Gastroesophageal sphincter (tissue), 4 donors: Measurements from ENCODE around the gene ERH. TPM values are rescaled to one million over a fixed set of nuclear protein-coding genes. Genes with fewer than 3 reads are reported as not detected.
A peak's percentile ranks its signal among the peaks of the same experiment; 100 is the strongest.

Source experiments
- ATAC-seq: fragments of 150-250 bp; one replicate; pipeline ENCODE4 v1.9.1; 2016; ENCODE audit warnings: mild to moderate bottlenecking, moderate library complexity
- H3K27ac ChIP-seq, 4 donors: fragments of 200-600 bp; sonication (generic) in 3 of 4; 1 replicate in 3 of 4; 2 replicates in 1 of 4; pipeline ENCODE4 v1.5.1; 2016 to 2019
- H3K27me3 ChIP-seq: fragments of 200-600 bp; sonication (generic); one replicate; pipeline ENCODE4 v1.5.1; 2019
- H3K36me3 ChIP-seq, 2 donors: fragments of 200-600 bp; sonication (generic); one replicate each; pipeline ENCODE4 v1.5.1; 2019; ENCODE audit warnings: control low read depth in 1 of 2
- H3K4me1 ChIP-seq, 3 donors: fragments of 200-600 bp; sonication (generic); 1 replicate in 2 of 3; 2 replicates in 1 of 3; pipeline ENCODE4 v1.5.1; 2016 to 2019; ENCODE audit warnings: control low read depth in 2 of 3
- H3K4me3 ChIP-seq, 2 donors: fragments of 200-600 bp; sonication (generic); one replicate each; pipeline ENCODE4 v1.5.1; 2019; ENCODE audit warnings: mild to moderate bottlenecking in 1 of 2, moderate library complexity in 1 of 2
- H3K9me3 ChIP-seq, 3 donors: fragments of 200-600 bp; sonication (generic); one replicate each; pipeline ENCODE4 v1.5.1; 2017 to 2019; ENCODE audit warnings: control low read depth in 2 of 3
- EP300 ChIP-seq: sonication (generic); formaldehyde crosslinking; IDR thresholded peaks from one replicate; pipeline ENCODE4 v1.6.1; 2017; ENCODE audit warnings: antibody characterized with exemption, mild to moderate bottlenecking
- POLR2A ChIP-seq, 2 donors: fragments of 450-650 bp; IDR thresholded peaks; one replicate each; pipeline ENCODE4 v1.6.1; 2017; ENCODE audit warnings: antibody characterized with exemption in 2 of 2, mild to moderate bottlenecking in 2 of 2, moderate library complexity in 1 of 2
- POLR2AphosphoS5 ChIP-seq: sonication (generic); formaldehyde crosslinking; IDR thresholded peaks from one replicate; pipeline ENCODE4 v1.6.1; 2017; ENCODE audit warnings: antibody characterized with exemption
- WGBS, 2 donors: methylation state at CpG; one replicate each; pipeline ENCODE4 v1.1.5; 2018; ENCODE audit warnings: low coverage in 1 of 2; 5-methylcytosine and 5-hydroxymethylcytosine counted together
- total RNA-seq, 4 donors: library from RNA; depleted of rRNA; stranded (reverse); fragments of >200 nt; gene quantifications; one replicate each; pipeline ENCODE4 v1.1.0, GENCODE V29; 2016
- TF ChIP-seq, protein P1 (sequence below), 4 experiments: fragments of 200-600 bp in 2 of 4; fragments of 450-650 bp in 2 of 4; sonication (generic) in 1 of 4; IDR thresholded peaks; one replicate each; pipeline ENCODE4 v1.5.1; 2017 to 2019; ENCODE audit warnings: antibody characterized with exemption in 4 of 4, mild to moderate bottlenecking in 2 of 4, moderate library complexity in 2 of 4

The ERH gene
- total RNA-seq, 4 donors from 2014 or later: 70.2 to 89.8 (median 86.2) TPM

DNA sequence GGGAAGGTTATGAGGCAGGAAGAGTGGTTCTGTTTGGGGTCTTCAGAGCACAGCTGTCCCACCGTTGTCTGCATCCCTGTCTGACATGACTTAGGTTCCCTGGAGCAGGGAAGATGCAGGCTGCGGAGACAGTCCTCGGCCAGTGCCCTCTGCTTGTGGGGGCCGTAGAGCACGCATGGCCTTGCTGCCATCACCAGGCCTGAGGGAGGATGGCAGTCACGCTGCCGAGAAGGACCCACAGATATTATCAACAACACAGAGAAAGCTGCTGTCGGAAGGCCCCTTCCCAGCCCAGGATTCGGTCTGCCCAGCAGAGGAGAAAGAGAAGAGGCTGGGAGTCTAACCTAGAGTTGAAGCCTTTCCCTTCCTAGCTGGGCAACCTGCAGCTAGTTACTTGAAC lies 35.0 kb downstream of the ERH start:
- Histone ChIP-seq H3K36me3 (no peaks in the 10 kb centered on the region), H3K4me1 (no peaks in the 10 kb centered on the region), H3K27me3 (no peaks in the 10 kb centered on the region), H3K4me3 (no peak overlapping the region), H3K9me3 (no peaks in the 10 kb centered on the region), H3K27ac (no peak overlapping the region)
- WGBS, 2 donors: 20 to 25% methylated on average over 1 to 2 of the region's 9 CpGs
- ATAC-seq: no peak
- TF ChIP-seq, protein P1, sequence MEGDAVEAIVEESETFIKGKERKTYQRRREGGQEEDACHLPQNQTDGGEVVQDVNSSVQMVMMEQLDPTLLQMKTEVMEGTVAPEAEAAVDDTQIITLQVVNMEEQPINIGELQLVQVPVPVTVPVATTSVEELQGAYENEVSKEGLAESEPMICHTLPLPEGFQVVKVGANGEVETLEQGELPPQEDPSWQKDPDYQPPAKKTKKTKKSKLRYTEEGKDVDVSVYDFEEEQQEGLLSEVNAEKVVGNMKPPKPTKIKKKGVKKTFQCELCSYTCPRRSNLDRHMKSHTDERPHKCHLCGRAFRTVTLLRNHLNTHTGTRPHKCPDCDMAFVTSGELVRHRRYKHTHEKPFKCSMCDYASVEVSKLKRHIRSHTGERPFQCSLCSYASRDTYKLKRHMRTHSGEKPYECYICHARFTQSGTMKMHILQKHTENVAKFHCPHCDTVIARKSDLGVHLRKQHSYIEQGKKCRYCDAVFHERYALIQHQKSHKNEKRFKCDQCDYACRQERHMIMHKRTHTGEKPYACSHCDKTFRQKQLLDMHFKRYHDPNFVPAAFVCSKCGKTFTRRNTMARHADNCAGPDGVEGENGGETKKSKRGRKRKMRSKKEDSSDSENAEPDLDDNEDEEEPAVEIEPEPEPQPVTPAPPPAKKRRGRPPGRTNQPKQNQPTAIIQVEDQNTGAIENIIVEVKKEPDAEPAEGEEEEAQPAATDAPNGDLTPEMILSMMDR (IDR thresholded peaks at IDR 0.05): peak in 3 of 4 experiments; percentile 33 to 55 (median 40)
- no peak for TF ChIP-seq EP300
- no peak for TF ChIP-seq POLR2AphosphoS5

GRCh38 chr14:69360438-69361108 lies 37.5 kb downstream of the ERH start:
- Histone ChIP-seq H3K4me3 (no peak overlapping the region), H3K9me3 (no peaks in the 10 kb centered on the region), H3K27ac (no peak overlapping the region), H3K27me3 (no peaks in the 10 kb centered on the region), H3K36me3 (no peaks in the 10 kb centered on the region), H3K4me1 (peaks cover 0 to 9% (median 5%) of the 10 kb centered on the region in 3 donors)
- WGBS, 2 donors: 53 to 100% methylated on average over 1 to 5 of the region's 7 CpGs
- no peak for ATAC-seq
- TF ChIP-seq POLR2A (IDR thresholded peaks at IDR 0.05) (no peak), POLR2AphosphoS5 (no peak), EP300 (no peak)
- TF ChIP-seq, protein P1 (IDR thresholded peaks at IDR 0.05): no peak

GRCh38 chr14:69358966-69359365 lies 39.1 kb downstream of the ERH start:
- 82 to 89% methylated on average over 3 of the region's 3 CpGs for WGBS, 2 donors
- no peak overlapping the region for H3K4me3 ChIP-seq
- no peak overlapping the region for H3K27ac ChIP-seq
- no peaks in the 10 kb centered on the region for H3K36me3 ChIP-seq
- no peaks in the 10 kb centered on the region for H3K27me3 ChIP-seq
- ATAC-seq: no peak
- no peaks in the 10 kb centered on the region for H3K9me3 ChIP-seq
- TF ChIP-seq POLR2AphosphoS5 (no peak), POLR2A (IDR thresholded peaks at IDR 0.05) (no peak)
- TF ChIP-seq, protein P1 (IDR thresholded peaks at IDR 0.05): no peak
- H3K4me1 ChIP-seq: peaks cover 0 to 17% (median 5%) of the 10 kb centered on the region in 3 donors

GRCh38 chr14:69358233-69358963 lies 39.7 kb downstream of the ERH start:
- H3K9me3 ChIP-seq: no peaks in the 10 kb centered on the region
- no peak for ATAC-seq

More at GRCh38 chr14:69358233-69358963, 39.7 kb downstream of the ERH start:
- no peaks in the 10 kb centered on the region for H3K27me3 ChIP-seq
- H3K36me3 ChIP-seq: no peaks in the 10 kb centered on the region
- WGBS, 2 donors: 42 to 71% methylated on average over 3 to 6 of the region's 12 CpGs
- TF ChIP-seq EP300: no peak
- TF ChIP-seq POLR2A (IDR thresholded peaks at IDR 0.05): no peak
- no peak for TF ChIP-seq POLR2AphosphoS5
- TF ChIP-seq, protein P1 (IDR thresholded peaks at IDR 0.05): no peak
- H3K4me3 ChIP-seq: no peak overlapping the region
- H3K4me1 ChIP-seq: peaks cover 0 to 17% (median 5%) of the 10 kb centered on the region in 3 donors
- no peak overlapping the region for H3K27ac ChIP-seq
